GM21529 (cell line): ENCODE results near the gene VDR.
A peak's percentile ranks its signal among the peaks of the same experiment; 100 is the strongest.

ENCODE experiments used
- ATAC-seq: cut with Tn5 transposase; IDR thresholded peaks from one replicate; pipeline ENCODE4 v1.9.1; 2021; ENCODE audit not compliant: unreplicated experiment

VDR gene

DNA sequence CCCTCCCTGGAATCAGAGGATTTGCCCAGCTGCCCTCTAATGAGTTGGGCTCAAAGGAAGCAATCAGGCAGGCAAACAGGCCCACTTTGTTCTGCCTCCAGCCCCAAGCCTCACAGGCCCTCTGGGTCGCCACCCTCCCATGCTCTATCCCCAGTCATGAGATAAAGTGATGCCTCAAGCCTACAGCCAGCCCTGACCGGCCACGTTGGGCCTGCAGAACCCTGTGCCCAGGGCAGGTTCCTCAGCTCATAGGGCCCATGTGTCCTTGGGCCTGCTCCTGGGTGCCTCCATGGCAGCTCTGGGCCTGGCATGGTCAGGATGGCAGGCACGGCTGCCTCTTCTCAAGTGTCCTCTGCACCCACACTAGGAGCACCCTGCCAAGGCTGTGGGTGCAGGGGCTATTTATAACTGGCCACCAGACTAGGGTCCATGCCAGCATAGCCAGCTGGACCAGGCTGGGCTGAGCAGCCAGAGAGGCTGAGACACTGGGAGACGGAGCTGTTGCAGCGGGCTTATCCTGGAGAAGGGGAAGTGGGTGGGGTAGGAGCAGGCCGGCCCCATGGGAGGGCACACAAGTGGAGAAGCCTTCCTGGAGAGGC is 105.3 kb downstream of the VDR start:
- ATAC-seq = no peak

DNA sequence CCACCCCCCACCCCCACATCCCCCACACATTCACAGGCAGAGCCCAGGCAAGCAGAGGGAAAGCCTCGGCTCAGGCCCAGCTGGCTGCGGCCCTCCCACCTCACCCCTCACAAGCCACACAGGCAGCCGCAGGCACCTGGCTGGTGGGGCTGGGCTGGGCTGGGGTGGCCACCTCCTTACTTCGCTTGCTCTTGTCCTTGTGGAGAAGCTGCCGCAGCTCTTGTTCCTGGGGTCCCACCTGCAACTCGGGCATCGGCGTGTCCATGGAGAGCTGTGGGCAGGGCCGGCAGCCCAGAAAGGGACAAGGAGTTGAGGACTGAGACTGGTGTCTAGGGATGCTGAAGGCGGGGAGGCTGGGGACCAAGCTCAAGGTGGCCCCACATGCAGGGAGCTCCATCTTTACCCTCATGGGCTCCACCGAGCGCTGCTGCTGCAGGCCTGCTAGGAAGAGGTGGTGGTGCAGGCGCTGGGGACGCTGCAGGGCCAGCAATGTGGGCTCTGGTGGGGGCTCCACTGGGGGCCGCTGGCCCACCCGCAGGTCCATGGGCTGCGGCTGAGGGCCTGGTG is 106.3 kb downstream of the VDR start:
- no peak for ATAC-seq

DNA sequence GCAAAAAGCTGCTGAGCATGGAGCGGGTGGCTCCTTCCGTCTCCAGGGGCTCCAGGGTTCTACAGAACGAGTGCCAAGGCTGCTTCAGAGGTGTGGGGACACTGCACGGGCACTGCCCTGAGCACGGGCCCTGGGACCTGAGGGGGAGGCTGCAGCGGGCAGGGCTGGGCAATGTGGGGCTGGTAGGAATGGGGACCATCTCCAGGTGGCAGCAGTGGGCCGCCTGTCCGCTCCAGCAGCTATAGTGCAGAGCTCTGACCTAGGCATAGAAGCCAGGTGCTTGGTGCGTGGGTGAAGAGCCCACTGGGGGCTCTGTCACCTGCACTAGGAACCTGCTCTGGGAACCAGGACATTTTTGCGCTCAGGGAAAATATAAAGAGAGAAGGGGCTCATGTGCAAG is 107.4 kb downstream of the VDR start:
- ATAC-seq = peak; percentile 74

DNA sequence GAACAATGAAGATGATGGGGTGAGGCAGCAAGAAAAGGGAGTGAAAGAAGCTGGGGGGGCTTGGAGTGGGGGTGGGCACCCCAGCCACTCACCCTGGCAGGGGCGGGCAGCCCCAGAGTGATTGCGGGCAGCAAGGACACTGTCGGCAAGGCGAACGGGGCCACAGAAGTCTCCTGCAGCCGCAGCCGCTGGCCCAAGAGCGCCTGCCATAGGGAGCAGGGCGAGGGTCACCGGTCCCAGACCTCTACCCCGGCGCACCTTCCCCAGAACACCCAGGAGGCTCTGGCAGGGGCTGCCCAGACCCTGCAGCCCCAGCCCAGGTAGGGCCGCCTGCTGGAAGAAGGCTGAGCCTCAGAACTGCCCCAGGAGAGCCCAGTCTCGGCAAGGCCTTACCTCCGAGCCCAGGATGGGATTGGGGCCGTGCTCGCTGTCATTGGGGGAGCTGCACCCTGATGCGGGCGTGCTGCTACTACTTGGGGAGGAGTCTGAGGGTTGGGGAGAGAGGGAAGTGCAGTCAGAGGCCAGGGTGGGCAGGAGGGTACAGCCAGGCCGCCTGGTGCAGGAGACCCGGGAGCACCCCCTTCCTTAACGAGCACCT is 108.9 kb downstream of the VDR start:
- no peak for ATAC-seq

DNA sequence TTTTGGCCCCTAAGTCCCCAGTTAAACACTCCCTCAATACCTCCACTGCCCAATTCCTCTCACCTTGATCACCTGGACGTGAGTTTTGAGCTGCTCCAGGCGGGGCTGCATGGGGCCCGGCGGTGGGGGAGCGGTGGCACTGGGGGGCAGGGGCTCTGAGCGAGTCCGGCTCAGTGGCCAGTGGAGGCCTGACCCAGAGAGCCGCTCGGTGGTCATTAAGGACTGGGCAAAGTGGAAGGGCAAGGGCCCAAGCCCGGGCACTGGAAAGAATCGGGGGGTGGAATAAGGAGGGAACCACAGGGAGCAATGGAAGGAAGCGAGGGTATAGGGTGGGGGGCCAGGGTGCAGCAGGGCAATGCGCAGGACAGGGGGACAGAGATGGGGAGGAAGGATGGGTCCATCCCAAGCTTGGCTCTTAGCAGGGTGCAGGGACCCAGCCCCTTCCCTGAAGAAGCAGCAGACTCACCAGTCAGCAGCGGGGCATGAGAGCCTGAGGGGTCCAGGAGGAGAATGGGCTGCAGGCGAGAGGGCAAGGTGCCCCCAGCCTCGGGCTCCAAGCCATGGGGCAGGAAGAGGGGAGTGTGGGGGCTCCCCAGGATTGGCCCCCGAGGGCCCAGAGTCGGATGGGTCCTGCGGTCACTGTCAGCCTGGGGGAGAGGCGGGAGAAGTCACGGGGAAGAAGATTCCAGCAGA is 109.5 kb downstream of the VDR start:
- ATAC-seq = no peak

DNA sequence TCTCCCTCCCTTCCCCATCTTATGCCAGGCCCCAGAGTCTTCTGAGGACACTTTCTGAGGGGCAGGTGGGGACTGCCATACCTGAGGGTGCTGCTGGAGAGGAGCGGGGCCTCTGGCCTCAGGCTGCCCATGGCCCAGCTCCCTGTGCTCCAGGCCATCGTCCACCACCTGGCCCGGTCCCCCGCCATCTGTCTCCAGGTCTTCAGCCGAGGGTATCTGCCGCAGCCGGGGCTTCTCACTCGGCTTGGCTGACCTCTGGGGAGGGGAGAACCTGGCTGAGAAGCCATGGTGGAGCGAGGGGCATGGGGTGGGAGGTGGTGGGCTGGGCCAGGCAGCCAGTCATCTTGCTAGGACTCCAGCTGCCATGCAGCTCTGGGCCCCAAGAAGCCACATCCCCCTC is 110.1 kb downstream of the VDR start:
- ATAC-seq = no peak

DNA sequence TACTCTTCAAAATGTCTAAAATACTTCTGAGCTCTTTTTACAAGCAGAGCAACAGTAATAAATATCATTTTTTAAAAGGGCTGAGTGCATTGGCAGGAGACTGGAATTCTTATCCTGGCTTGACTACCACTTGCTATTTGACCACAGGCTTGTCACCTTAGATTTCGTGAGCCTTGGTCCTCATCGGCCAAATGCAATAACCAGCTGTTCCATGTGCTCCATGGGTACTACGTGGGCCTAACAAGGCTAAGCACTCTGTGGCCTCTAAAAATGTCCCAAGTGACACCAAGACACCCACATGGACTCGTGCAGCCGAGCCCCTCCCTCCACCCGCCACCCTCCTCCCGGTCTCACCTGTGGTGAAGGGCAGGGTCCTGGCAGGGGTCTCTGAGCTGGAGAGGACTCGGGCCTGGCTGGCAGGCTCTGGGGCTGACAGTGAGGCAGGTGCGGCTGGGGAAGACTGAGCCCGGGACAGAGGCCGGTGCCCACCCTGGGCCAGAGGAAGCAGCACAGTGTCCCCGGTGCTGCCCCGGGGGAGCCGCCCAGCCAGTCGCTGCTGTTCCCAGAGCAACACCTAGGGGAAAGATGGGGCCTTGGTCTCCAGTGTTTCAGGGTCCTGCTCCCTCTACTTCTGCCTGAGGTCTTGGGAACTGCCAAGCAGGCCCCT is 111.6 kb downstream of the VDR start:
- no peak for ATAC-seq

DNA sequence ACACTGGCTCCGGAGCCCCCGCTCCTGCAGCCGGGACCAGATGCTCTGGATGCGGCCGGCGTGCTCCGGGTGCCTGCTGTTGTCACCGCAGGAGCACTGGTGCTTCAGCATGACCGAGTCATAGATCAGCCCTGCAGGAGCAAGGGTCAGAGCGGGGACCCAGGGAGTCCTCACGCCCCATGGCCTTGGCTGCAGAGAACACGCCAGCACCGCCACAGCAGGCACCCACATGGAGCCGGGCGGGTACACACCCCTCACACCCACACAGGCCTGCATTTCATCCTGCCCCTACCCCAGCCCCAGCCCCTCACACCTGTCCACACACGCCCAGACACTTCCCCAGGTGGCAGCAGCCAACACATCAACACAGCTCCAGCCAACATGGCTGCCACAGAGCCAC is 112.9 kb downstream of the VDR start:
- no peak for ATAC-seq
